HepG2 (cell line): ENCODE measurements around the gene TMEM231. TPM values are rescaled to one million over a fixed set of nuclear protein-coding genes. Genes with fewer than 3 reads are reported as not detected.

Experiments used
- ATAC-seq: fragments of 200-7000 bp; cut with Tn5 transposase; 3 replicates; pipeline ENCODE4 v1.9.1; 2020; ENCODE audit warnings: mild to moderate bottlenecking, moderate library complexity
- BruUV-seq: library from RNA; stranded (reverse); fragments of 400-500 nt; replicated peaks from 2 replicates; lab custom pipeline; 2021; lab: Mats Ljungman, UMichigan
- CTCF ChIA-PET: fragments of 300-600 bp; formaldehyde crosslinking; extraction: SDS; loops from one replicate; lab custom pipeline; 2021; ENCODE audit warnings: low total read pairs, inconsistent platforms, low intra/inter-chr PET ratio; lab: Yijun Ruan, JAX
- POLR2A ChIA-PET: fragments of 350-600 bp; sonication (Branson Sonifier 250); formaldehyde crosslinking; loops from one replicate; lab custom pipeline; 2020; ENCODE audit warnings: antibody characterized with exemption, inconsistent platforms; lab: Yijun Ruan, JAX
- DNase-seq: peaks from one replicate; pipeline ENCODE4 v3.0.0-alpha.2; 2015; ENCODE audit warnings: low spot score
- FAIRE-seq: peaks from 3 replicates; lab custom pipeline; 2011; peaks lifted over from hg19 to GRCh38; lab: Jason Lieb, UNC
- H2AFZ ChIP-seq: one replicate; pipeline ENCODE4 v1.6.1; 2011; ENCODE audit warnings: low read length, inconsistent platforms
- H3K27ac ChIP-seq: fragments of 300-600 bp; 3 replicates; pipeline ENCODE4 v1.8.0; 2011; ENCODE audit warnings: mixed run types, mild to moderate bottlenecking, mixed read lengths, low read length, inconsistent platforms; ENCODE audit not compliant: insufficient read depth; ENCODE audit errors: extremely low read length
- H3K27me3 ChIP-seq, 2 experiments: fragments of 200-600 bp in 1 of 2; 2 replicates in 1 of 2; 3 replicates in 1 of 2; pipeline versions ENCODE4 v1.6.0 to v1.8.0; 2011; ENCODE audit warnings: low read length in 2 of 2, mild to moderate bottlenecking in 2 of 2, moderate library complexity in 2 of 2, inconsistent platforms in 1 of 2; ENCODE audit not compliant: insufficient read depth in 2 of 2, control insufficient read depth in 1 of 2
- H3K36me3 ChIP-seq, 2 experiments: fragments of 200-600 bp in 1 of 2; replicated peaks in 1 of 2; 2 replicates in 1 of 2; 3 replicates in 1 of 2; pipeline versions ENCODE4 v1.5.1 to v1.8.0; 2011; ENCODE audit warnings: low read length in 2 of 2, inconsistent platforms in 1 of 2; ENCODE audit not compliant: insufficient read depth in 2 of 2, control insufficient read depth in 1 of 2
- H3K4me1 ChIP-seq: 2 replicates; pipeline ENCODE4 v1.5.1; 2012; ENCODE audit warnings: low read length, inconsistent platforms; ENCODE audit not compliant: insufficient read depth
- H3K4me2 ChIP-seq: 2 replicates; pipeline ENCODE4 v1.6.0; 2011; ENCODE audit warnings: low read depth, low read length, inconsistent platforms
- H3K4me3 ChIP-seq, 3 experiments: fragments of 200-600 bp in 1 of 3; sonication (generic), shearing (Covaris generic) in 1 of 3; replicated peaks in 1 of 3; 2 replicates each; pipeline ENCODE4 v1.5.1; 2011 to 2016; ENCODE audit warnings: low read length in 3 of 3, inconsistent platforms in 2 of 3, low read depth in 2 of 3, mild to moderate bottlenecking in 2 of 3, control low read depth in 1 of 3, mixed read lengths in 1 of 3; ENCODE audit not compliant: insufficient read depth in 1 of 3
- H3K79me2 ChIP-seq: one replicate; pipeline ENCODE4 v1.6.1; 2011; ENCODE audit warnings: low read length, inconsistent platforms; ENCODE audit not compliant: insufficient read depth
- H3K9ac ChIP-seq: 2 replicates; pipeline ENCODE4 v1.6.0; 2011; ENCODE audit warnings: mild to moderate bottlenecking, low read depth, low read length, inconsistent platforms; ENCODE audit not compliant: insufficient read depth
- H3K9me3 ChIP-seq: 2 replicates; pipeline ENCODE4 v1.5.1; 2012; ENCODE audit warnings: mild to moderate bottlenecking, low read length
- H4K20me1 ChIP-seq: 2 replicates; pipeline ENCODE4 v1.6.0; 2011; ENCODE audit warnings: inconsistent platforms, mild to moderate bottlenecking, low read length, moderate library complexity; ENCODE audit not compliant: insufficient read depth
- FOXA3 ChIP-seq: IDR thresholded peaks from 2 replicates; pipeline ENCODE4 v1.6.1; 2016; ENCODE audit warnings: missing genetic modification reagents, missing compliant biosample characterization
- FOXK2 ChIP-seq: fragments of 450-650 bp; IDR thresholded peaks from 2 replicates; pipeline ENCODE4 v1.6.1; 2016
- SSRP1 ChIP-seq: IDR thresholded peaks from 2 replicates; pipeline ENCODE4 v1.6.1; 2016; ENCODE audit warnings: control low read depth
- TAF1 ChIP-seq: sonication (generic); formaldehyde crosslinking; IDR thresholded peaks from 2 replicates; pipeline ENCODE4 v1.4.0; 2020; ENCODE audit warnings: missing genetic modification reagents
- ZNF260 ChIP-seq: sonication (generic); formaldehyde crosslinking; IDR thresholded peaks from 2 replicates; pipeline ENCODE4 v1.4.0; 2020; ENCODE audit warnings: missing genetic modification reagents, low read depth, mild to moderate bottlenecking, borderline replicate concordance
- ZNF30 ChIP-seq: sonication (generic); formaldehyde crosslinking; IDR thresholded peaks from 2 replicates; pipeline ENCODE4 v1.5.0; 2020; ENCODE audit warnings: mild to moderate bottlenecking, missing genetic modification reagents
- WGBS: methylation state at CpG from one replicate; pipeline ENCODE4 v1.1.6; 2017; ENCODE audit warnings: low lambda C conversion rate; 5-methylcytosine and 5-hydroxymethylcytosine counted together
- in situ Hi-C: cut with HindIII; loops from 2 replicates; pipeline ENCODE4 v1.10.0; 2017; ENCODE audit warnings: low pct_unique_long_range_greater_than_20kb; ENCODE audit not compliant: extremely low pct_ligation_motif_present
- intact Hi-C: fragments of 100-400 bp; cut with micrococcal nuclease; formaldehyde crosslinking; loops from one replicate; pipeline ENCODE4 v1.10.0; 2022; ENCODE audit not compliant: unreplicated experiment
- polyA plus RNA-seq, 8 experiments: library from polyadenylated mRNA; depleted of rRNA in 3 of 8; stranded (reverse) in 7 of 8; unstranded in 1 of 8; fragments of >200 nt; fragmentation: Illumina TruSeq in 4 of 8; extraction: Trizol in 4 of 8; gene quantifications; 2 replicates each; pipeline versions ENCODE4 v1.2.1 to v1.2.3, GENCODE V29; 2011 to 2016; ENCODE audit warnings: low read depth in 4 of 8, missing spikeins in 1 of 8, mixed read lengths in 1 of 8; ENCODE audit not compliant: insufficient read depth in 1 of 8
- total RNA-seq, 5 experiments: library from RNA; depleted of rRNA; stranded (reverse); fragments of >200 nt; fragmentation: Illumina TruSeq; extraction: Trizol; gene quantifications; 2 replicates each; pipeline ENCODE4 v1.2.3, GENCODE V29; 2016; ENCODE audit warnings: low read depth in 1 of 5
- TF ChIP-seq, protein P1 (sequence below): sonication (generic); formaldehyde crosslinking; IDR thresholded peaks from 2 replicates; pipeline ENCODE4 v1.4.0; 2020; ENCODE audit warnings: missing genetic modification reagents
- TF ChIP-seq, protein P2 (sequence below): IDR thresholded peaks from 2 replicates; pipeline ENCODE4 v1.6.1; 2012; ENCODE audit warnings: low read length, improper control_type of control experiment
- TF ChIP-seq, protein P3 (sequence below): sonication (generic); formaldehyde crosslinking; conservative IDR thresholded peaks from 2 replicates; pipeline ENCODE4 v1.8.1; 2023; ENCODE audit warnings: missing genetic modification reagents

The TMEM231 gene
- total and polyA plus RNA-seq, 2 of the 13 experiments (the other 11 are each of a cell fraction or from before 2014, with no cell fraction given) = 3.5 to 7.4 TPM

DNA sequence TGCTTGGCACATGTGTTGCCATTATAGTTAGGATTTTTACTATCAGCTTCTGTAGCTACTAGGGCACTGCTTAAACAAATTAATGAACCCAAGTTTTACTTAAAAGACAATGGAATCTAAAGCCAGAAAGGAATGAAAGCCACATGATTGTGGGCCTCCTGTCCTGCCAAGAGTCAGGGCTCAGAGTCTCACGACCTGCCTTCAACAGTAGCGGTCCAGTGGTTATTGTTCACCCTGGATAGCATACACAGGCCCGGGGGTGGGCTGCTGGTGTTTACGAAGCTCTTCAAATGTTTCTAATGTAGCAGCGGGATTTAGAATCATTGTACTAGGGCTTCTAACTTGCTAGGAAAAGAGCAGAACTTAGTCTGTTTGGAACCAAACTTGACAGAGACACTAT lies 17.9 kb upstream of the TMEM231 start:
- TF ChIP-seq FOXA3 (no peak), ZNF260 (CRISPR knock-in tag) (no peak), SSRP1 (CRISPR knock-in tag) (no peak), TAF1 (no peak), ZNF30 (no peak), FOXK2 (no peak)
- TF ChIP-seq, protein P1, sequence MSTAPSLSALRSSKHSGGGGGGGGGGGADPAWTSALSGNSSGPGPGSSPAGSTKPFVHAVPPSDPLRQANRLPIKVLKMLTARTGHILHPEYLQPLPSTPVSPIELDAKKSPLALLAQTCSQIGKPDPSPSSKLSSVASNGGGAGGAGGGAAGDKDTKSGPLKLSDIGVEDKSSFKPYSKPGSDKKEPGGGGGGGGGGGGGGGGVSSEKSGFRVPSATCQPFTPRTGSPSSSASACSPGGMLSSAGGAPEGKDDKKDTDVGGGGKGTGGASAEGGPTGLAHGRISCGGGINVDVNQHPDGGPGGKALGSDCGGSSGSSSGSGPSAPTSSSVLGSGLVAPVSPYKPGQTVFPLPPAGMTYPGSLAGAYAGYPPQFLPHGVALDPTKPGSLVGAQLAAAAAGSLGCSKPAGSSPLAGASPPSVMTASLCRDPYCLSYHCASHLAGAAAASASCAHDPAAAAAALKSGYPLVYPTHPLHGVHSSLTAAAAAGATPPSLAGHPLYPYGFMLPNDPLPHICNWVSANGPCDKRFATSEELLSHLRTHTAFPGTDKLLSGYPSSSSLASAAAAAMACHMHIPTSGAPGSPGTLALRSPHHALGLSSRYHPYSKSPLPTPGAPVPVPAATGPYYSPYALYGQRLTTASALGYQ = no peak
- H4K20me1 ChIP-seq = no peaks in the 10 kb centered on the region
- WGBS = 91% methylated on average over 5 of the region's 5 CpGs
- H3K4me2 ChIP-seq = no peak overlapping the region
- DNase-seq = no peak
- no peaks in the 10 kb centered on the region for H3K79me2 ChIP-seq
- BruUV-seq = no TSS peak
- H3K36me3 ChIP-seq = peaks cover 21 to 82% of the 10 kb centered on the region in 2 experiments
- in situ Hi-C loops = no loop called here
- no peaks in the 10 kb centered on the region for H3K9me3 ChIP-seq
- no peak overlapping the region for H3K4me3 ChIP-seq
- ATAC-seq = no peak
- H3K9ac ChIP-seq = no peak overlapping the region
- H3K27me3 ChIP-seq = no peaks in the 10 kb centered on the region
- intact Hi-C loops = no loop called here
- no peak for FAIRE-seq
- no peaks in the 10 kb centered on the region for H3K4me1 ChIP-seq
- H3K27ac ChIP-seq = no peak overlapping the region
- POLR2A ChIA-PET = no interaction called here
- CTCF ChIA-PET = no interaction called here
- H2AFZ ChIP-seq = no peak overlapping the region

DNA sequence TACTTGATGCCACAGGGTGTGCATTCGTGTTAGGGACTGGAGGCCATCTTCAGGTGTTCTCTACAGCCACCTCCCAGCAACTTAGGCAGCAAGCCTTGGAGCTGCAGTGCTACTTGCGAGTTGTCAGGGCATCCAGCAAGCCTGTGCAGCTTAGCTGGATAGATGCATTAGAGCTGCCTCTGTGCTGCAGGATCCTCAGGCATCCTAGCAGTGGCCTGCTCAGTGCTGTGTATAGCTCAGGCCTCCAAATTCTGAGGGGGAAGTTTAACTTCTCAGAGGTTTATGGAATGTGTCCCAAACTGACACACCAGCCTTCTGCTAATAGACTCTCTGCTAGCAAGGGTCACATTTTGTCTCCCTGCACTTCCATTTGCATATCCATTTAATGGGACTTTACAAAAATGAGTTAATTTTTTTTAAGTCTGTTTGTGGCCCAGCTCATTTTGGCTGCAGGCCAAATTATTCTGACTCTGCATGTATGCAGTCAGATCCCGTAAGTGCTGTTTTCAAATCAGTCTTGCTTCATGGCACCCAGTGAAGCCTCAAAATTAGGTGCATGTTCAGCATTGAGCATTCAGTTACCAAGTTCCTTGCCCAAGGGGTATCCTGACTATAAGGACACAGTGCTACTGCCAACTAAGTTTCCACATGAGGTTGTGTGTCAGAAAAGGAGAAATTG lies 17.0 kb upstream of the TMEM231 start:
- H3K9ac ChIP-seq = no peak overlapping the region
- DNase-seq = no peak
- no peak overlapping the region for H3K27ac ChIP-seq
- no peak overlapping the region for H3K4me3 ChIP-seq
- POLR2A ChIA-PET = no interaction called here
- in situ Hi-C loops (no loop called here), intact Hi-C loops (no loop called here)
- no peaks in the 10 kb centered on the region for H4K20me1 ChIP-seq
- no peaks in the 10 kb centered on the region for H3K9me3 ChIP-seq
- no peak for FAIRE-seq
- H2AFZ ChIP-seq = no peak overlapping the region
- CTCF ChIA-PET = no interaction called here
- H3K79me2 ChIP-seq = no peaks in the 10 kb centered on the region
- H3K4me1 ChIP-seq = peaks cover 3% of the 10 kb centered on the region; the same call in 1 of the 2 replicates
- no peak for ATAC-seq
- BruUV-seq = no TSS peak
- WGBS = 98% methylated on average over 3 of the region's 3 CpGs
- TF ChIP-seq, protein P2, sequence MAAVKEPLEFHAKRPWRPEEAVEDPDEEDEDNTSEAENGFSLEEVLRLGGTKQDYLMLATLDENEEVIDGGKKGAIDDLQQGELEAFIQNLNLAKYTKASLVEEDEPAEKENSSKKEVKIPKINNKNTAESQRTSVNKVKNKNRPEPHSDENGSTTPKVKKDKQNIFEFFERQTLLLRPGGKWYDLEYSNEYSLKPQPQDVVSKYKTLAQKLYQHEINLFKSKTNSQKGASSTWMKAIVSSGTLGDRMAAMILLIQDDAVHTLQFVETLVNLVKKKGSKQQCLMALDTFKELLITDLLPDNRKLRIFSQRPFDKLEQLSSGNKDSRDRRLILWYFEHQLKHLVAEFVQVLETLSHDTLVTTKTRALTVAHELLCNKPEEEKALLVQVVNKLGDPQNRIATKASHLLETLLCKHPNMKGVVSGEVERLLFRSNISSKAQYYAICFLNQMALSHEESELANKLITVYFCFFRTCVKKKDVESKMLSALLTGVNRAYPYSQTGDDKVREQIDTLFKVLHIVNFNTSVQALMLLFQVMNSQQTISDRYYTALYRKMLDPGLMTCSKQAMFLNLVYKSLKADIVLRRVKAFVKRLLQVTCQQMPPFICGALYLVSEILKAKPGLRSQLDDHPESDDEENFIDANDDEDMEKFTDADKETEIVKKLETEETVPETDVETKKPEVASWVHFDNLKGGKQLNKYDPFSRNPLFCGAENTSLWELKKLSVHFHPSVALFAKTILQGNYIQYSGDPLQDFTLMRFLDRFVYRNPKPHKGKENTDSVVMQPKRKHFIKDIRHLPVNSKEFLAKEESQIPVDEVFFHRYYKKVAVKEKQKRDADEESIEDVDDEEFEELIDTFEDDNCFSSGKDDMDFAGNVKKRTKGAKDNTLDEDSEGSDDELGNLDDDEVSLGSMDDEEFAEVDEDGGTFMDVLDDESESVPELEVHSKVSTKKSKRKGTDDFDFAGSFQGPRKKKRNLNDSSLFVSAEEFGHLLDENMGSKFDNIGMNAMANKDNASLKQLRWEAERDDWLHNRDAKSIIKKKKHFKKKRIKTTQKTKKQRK = no peak
- TF ChIP-seq, protein P3, sequence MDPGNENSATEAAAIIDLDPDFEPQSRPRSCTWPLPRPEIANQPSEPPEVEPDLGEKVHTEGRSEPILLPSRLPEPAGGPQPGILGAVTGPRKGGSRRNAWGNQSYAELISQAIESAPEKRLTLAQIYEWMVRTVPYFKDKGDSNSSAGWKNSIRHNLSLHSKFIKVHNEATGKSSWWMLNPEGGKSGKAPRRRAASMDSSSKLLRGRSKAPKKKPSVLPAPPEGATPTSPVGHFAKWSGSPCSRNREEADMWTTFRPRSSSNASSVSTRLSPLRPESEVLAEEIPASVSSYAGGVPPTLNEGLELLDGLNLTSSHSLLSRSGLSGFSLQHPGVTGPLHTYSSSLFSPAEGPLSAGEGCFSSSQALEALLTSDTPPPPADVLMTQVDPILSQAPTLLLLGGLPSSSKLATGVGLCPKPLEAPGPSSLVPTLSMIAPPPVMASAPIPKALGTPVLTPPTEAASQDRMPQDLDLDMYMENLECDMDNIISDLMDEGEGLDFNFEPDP (CRISPR knock-in tag) = 0 out of 2 replicates have a peak, but pooled peaks have one; percentile 52
- H3K27me3 ChIP-seq = no peaks in the 10 kb centered on the region
- no peak overlapping the region for H3K4me2 ChIP-seq
- H3K36me3 ChIP-seq = peaks cover 25 to 84% of the 10 kb centered on the region in 2 experiments
